Panc1 (cell line): ENCODE results near the gene GRAMD4.

Experiments
- POLR2AphosphoS5 ChIP-seq: IDR thresholded peaks from 2 replicates; pipeline ENCODE4 v1.6.1; 2012; ENCODE audit warnings: mild to moderate bottlenecking, low read depth, low read length, moderate library complexity
- TF ChIP-seq, protein P1 (sequence below): fragments of 450-650 bp; IDR thresholded peaks from 2 replicates; pipeline ENCODE4 v1.5.1; 2017; ENCODE audit warnings: mild to moderate bottlenecking

DNA sequence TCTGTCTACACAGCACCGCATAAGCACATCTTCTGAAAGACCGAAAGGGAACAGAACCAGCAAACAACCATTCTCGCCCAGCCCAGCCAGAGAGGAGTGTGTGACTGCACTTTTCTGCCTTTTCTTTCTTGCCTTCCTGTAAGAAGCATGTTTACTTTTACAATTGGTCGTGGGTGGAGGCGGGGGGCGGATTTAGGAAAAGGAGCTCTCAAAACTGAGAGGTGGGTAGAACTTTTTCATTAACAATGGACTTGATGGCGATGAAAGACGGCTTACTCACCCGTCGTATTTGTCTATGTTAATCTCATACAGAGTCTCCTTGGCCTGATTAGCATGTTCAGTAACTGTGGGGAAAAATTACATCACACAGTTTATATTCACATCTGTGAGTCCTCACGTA, 90.6 kb downstream of the GRAMD4 start:
- TF ChIP-seq, protein P1, sequence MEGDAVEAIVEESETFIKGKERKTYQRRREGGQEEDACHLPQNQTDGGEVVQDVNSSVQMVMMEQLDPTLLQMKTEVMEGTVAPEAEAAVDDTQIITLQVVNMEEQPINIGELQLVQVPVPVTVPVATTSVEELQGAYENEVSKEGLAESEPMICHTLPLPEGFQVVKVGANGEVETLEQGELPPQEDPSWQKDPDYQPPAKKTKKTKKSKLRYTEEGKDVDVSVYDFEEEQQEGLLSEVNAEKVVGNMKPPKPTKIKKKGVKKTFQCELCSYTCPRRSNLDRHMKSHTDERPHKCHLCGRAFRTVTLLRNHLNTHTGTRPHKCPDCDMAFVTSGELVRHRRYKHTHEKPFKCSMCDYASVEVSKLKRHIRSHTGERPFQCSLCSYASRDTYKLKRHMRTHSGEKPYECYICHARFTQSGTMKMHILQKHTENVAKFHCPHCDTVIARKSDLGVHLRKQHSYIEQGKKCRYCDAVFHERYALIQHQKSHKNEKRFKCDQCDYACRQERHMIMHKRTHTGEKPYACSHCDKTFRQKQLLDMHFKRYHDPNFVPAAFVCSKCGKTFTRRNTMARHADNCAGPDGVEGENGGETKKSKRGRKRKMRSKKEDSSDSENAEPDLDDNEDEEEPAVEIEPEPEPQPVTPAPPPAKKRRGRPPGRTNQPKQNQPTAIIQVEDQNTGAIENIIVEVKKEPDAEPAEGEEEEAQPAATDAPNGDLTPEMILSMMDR: no peak
- no peak for TF ChIP-seq POLR2AphosphoS5
